Natural killer cell (primary cell): ENCODE measurements around the gene TDRD15. TPM values are rescaled to one million over a fixed set of nuclear protein-coding genes. Genes with fewer than 3 reads are reported as not detected.
"Not testable (repeated sequence)": the region's sequence is repeated elsewhere in the genome, so short reads cannot be mapped to it uniquely, and the experiment has no call there.

Experiments
- ATAC-seq, 3 donors: fragments of 150-1000 bp in 2 of 3; fragments of 200-7000 bp in 1 of 3; cut with Tn5 transposase; 1 replicate in 1 of 3; 2 replicates in 2 of 3; pipeline ENCODE4 v1.10.0; 2021; ENCODE audit warnings: mild to moderate bottlenecking in 2 of 3, moderate library complexity in 2 of 3
- DNase-seq, 2 donors: peaks; one replicate each; pipeline versions ENCODE4 v3.0.0 to v3.0.0-alpha.2; 2013 to 2021; ENCODE audit warnings: mixed read lengths in 1 of 2
- H3K27ac ChIP-seq: one replicate; pipeline ENCODE4 v1.5.1; 2013; ENCODE audit warnings: mild to moderate bottlenecking, low read length
- H3K27me3 ChIP-seq: one replicate; pipeline ENCODE4 v1.6.1; 2013; ENCODE audit warnings: low read length; ENCODE audit not compliant: control insufficient read depth, insufficient read depth
- H3K36me3 ChIP-seq: one replicate; pipeline ENCODE4 v1.6.1; 2013; ENCODE audit warnings: low read length; ENCODE audit not compliant: control insufficient read depth, insufficient read depth
- H3K4me1 ChIP-seq: one replicate; pipeline ENCODE4 v1.6.1; 2013; ENCODE audit warnings: low read length; ENCODE audit not compliant: control insufficient read depth, insufficient read depth
- H3K4me3 ChIP-seq: one replicate; pipeline ENCODE4 v1.5.1; 2013; ENCODE audit warnings: low read length
- H3K9me3 ChIP-seq: one replicate; pipeline ENCODE4 v1.6.1; 2013; ENCODE audit warnings: low read length; ENCODE audit not compliant: control insufficient read depth, insufficient read depth
- H3K27ac Mint-ChIP-seq, 2 donors: one replicate each; pipeline ENCODE4 v1.8.0; 2022; ENCODE audit warnings: mild to moderate bottlenecking in 2 of 2, mixed read lengths in 2 of 2, moderate library complexity in 1 of 2
- H3K27me3 Mint-ChIP-seq, 2 donors: one replicate each; pipeline ENCODE4 v1.8.0; 2022; ENCODE audit warnings: low read depth in 2 of 2, mixed read lengths in 2 of 2
- H3K36me3 Mint-ChIP-seq: one replicate; pipeline ENCODE4 v1.8.0; 2022; ENCODE audit warnings: mixed read lengths
- H3K4me1 Mint-ChIP-seq, 2 donors: one replicate each; pipeline ENCODE4 v1.8.0; 2022; ENCODE audit warnings: mixed read lengths in 2 of 2
- H3K4me3 Mint-ChIP-seq: one replicate; pipeline ENCODE4 v1.8.0; 2022; ENCODE audit warnings: mild to moderate bottlenecking, moderate library complexity, mixed read lengths
- H3K9me3 Mint-ChIP-seq, 2 donors: one replicate each; pipeline ENCODE4 v1.8.0; 2022; ENCODE audit warnings: mixed read lengths in 2 of 2
- CTCF ChIP-seq: fragments of 200-600 bp; IDR thresholded peaks from one replicate; pipeline ENCODE4 v1.8.0; 2022; ENCODE audit warnings: antibody characterized with exemption
- WGBS: methylation state at CpG from one replicate; pipeline ENCODE4 v1.1.7; 2013; ENCODE audit warnings: missing lambda C conversion rate; ENCODE audit not compliant: insufficient coverage; 5-methylcytosine and 5-hydroxymethylcytosine counted together
- intact Hi-C: fragments of 100-400 bp; cut with micrococcal nuclease; formaldehyde crosslinking; loops from one replicate; pipeline ENCODE4 v1.14.2; 2022
- total RNA-seq, 4 donors: library from RNA; stranded (reverse); fragments of 120-200 nt in 1 of 4; gene quantifications; one replicate each; pipeline versions ENCODE4 v1.2.3 to v1.2.4, GENCODE V29; 2013 to 2022

Gene TDRD15
- total RNA-seq, 3 donors from 2014 or later (not counting 1 experiment from before 2014, with no cell fraction given), result 0.21 to 0.33 (median 0.27) TPM

GRCh38 chr2:21096458-21096857 is 27.3 kb upstream of the TDRD15 start:
- Mint-ChIP-seq H3K36me3 (no peaks in the 10 kb centered on the region), H3K27me3 (peaks cover 0 to 31% of the 10 kb centered on the region in 2 donors), H3K4me1 (no peaks in the 10 kb centered on the region), H3K9me3 (no peaks in the 10 kb centered on the region), H3K27ac (no peak overlapping the region), H3K4me3 (no peak overlapping the region)
- ATAC-seq (no peak), DNase-seq (no peak)
- no peaks in the 10 kb centered on the region for H3K36me3 ChIP-seq
- intact Hi-C loops, result no loop called here
- 82% methylated on average over 1 of the region's 1 CpG for WGBS
- no peak overlapping the region for H3K27ac ChIP-seq
- H3K4me1 ChIP-seq, result no peaks in the 10 kb centered on the region
- no peaks in the 10 kb centered on the region for H3K27me3 ChIP-seq
- TF ChIP-seq CTCF, result no peak
- no peaks in the 10 kb centered on the region for H3K9me3 ChIP-seq
- no peak overlapping the region for H3K4me3 ChIP-seq

- DNase-seq (no peak), ATAC-seq (no peak)
- Histone ChIP-seq H3K27me3 (no peaks in the 10 kb centered on the region), H3K4me1 (no peaks in the 10 kb centered on the region), H3K4me3 (no peak overlapping the region), H3K9me3 (no peaks in the 10 kb centered on the region), H3K27ac (no peak overlapping the region), H3K36me3 (no peaks in the 10 kb centered on the region)
- no peaks in the 10 kb centered on the region for H3K36me3 Mint-ChIP-seq
- intact Hi-C loops, result no loop called here
- H3K27me3 Mint-ChIP-seq, result peaks cover 0 to 24% of the 10 kb centered on the region in 2 donors
- H3K9me3 Mint-ChIP-seq, result no peaks in the 10 kb centered on the region
- H3K27ac Mint-ChIP-seq, result no peak overlapping the region
- 82% methylated on average over 6 of the region's 6 CpGs for WGBS
- H3K4me3 Mint-ChIP-seq, result no peak overlapping the region
- TF ChIP-seq CTCF, result no peak
- no peaks in the 10 kb centered on the region for H3K4me1 Mint-ChIP-seq
Measured at GRCh38 chr2:21097331-21097730, 26.4 kb upstream of the TDRD15 start.

- H3K27ac ChIP-seq, result no peak overlapping the region
- H3K4me3 ChIP-seq, result no peak overlapping the region
- Mint-ChIP-seq H3K9me3 (no peaks in the 10 kb centered on the region), H3K4me1 (peaks cover 0 to 1% of the 10 kb centered on the region in 2 donors), H3K27me3 (peaks cover 0 to 15% of the 10 kb centered on the region in 2 donors), H3K27ac (no peak overlapping the region), H3K36me3 (no peaks in the 10 kb centered on the region), H3K4me3 (no peak overlapping the region)
- H3K4me1 ChIP-seq, result no peaks in the 10 kb centered on the region
- intact Hi-C loops, result no loop called here
- WGBS, result 87% methylated on average over 1 of the region's 1 CpG
- H3K27me3 ChIP-seq, result no peaks in the 10 kb centered on the region
- ATAC-seq (no peak), DNase-seq (no peak)
- no peak for TF ChIP-seq CTCF
- H3K9me3 ChIP-seq, result no peaks in the 10 kb centered on the region
- H3K36me3 ChIP-seq, result no peaks in the 10 kb centered on the region
Measured at GRCh38 chr2:21098294-21098693, 25.5 kb upstream of the TDRD15 start.

GRCh38 chr2:21099281-21099907 is 24.4 kb upstream of the TDRD15 start:
- Mint-ChIP-seq H3K4me1 (peaks cover 0 to 5% of the 10 kb centered on the region in 2 donors), H3K9me3 (no peaks in the 10 kb centered on the region), H3K4me3 (no peak overlapping the region), H3K36me3 (no peaks in the 10 kb centered on the region), H3K27me3 (peaks cover 0 to 14% of the 10 kb centered on the region in 2 donors), H3K27ac (no peak overlapping the region)
- H3K27ac ChIP-seq, result no peak overlapping the region
- H3K4me3 ChIP-seq, result no peak overlapping the region
- 77% methylated on average over 4 of the region's 5 CpGs for WGBS
- no peaks in the 10 kb centered on the region for H3K36me3 ChIP-seq
- H3K27me3 ChIP-seq, result no peaks in the 10 kb centered on the region
- intact Hi-C loops, result no loop called here
- TF ChIP-seq CTCF, result no peak
- H3K4me1 ChIP-seq, result no peaks in the 10 kb centered on the region
- ATAC-seq (no peak), DNase-seq (no peak)
- H3K9me3 ChIP-seq, result no peaks in the 10 kb centered on the region

- H3K4me3 ChIP-seq, H3K4me3 Mint-ChIP-seq, H3K27me3 ChIP-seq, H3K36me3 ChIP-seq, H3K27ac ChIP-seq, H3K9me3 ChIP-seq, H3K36me3 Mint-ChIP-seq, H3K27me3 Mint-ChIP-seq, ATAC-seq, H3K4me1 ChIP-seq, H3K4me1 Mint-ChIP-seq, intact Hi-C loops, DNase-seq, H3K9me3 Mint-ChIP-seq, H3K27ac Mint-ChIP-seq: not testable (repeated sequence)
- 91% methylated on average over 34 of the region's 34 CpGs for WGBS
Measured at GRCh38 chr2:21101514-21102155, 22.1 kb upstream of the TDRD15 start.
